Measurements from ENCODE around the gene KRT36.

- TF ChIP-seq POLR2AphosphoS5 (IDR thresholded peaks at IDR 0.05; ENCODE audit: low read depth, low read length) (no peak), ZNF274 (IDR thresholded peaks at IDR 0.05; ENCODE audit: borderline replicate concordance, extremely low read depth, low read length) (no peak), CTCF (IDR thresholded peaks at IDR 0.05; ENCODE audit: control extremely low read depth in 1 of 3, insufficient read depth in 1 of 3, low read depth in 1 of 3, low read length in 3 of 3) (no peak), CREB1 (IDR thresholded peaks at IDR 0.05) (no peak), MAFK (IDR thresholded peaks at IDR 0.05; ENCODE audit: low read depth, low read length) (no peak), EZH2 (IDR thresholded peaks at IDR 0.05; ENCODE audit: low read depth, low read length, severe bottlenecking) (no peak)
Observed at GRCh38 chr17:41484920-41485904, 4.5 kb downstream of the KRT36 start.
